Uterus (tissue), 4 donors: ENCODE results near the gene ATP8A2. TPM values are rescaled to one million over a fixed set of nuclear protein-coding genes. Genes with fewer than 3 reads are reported as not detected.

Experiments
- DNase-seq, 2 donors: peaks; one replicate each; pipeline ENCODE4 v3.0.0-alpha.2; 2019 to 2020
- H3K27ac ChIP-seq, 2 donors: fragments of 200-600 bp; sonication (generic); 1 replicate in 1 of 2; 2 replicates in 1 of 2; pipeline ENCODE4 v1.5.1; 2016 to 2018
- H3K27me3 ChIP-seq, 2 donors: fragments of 200-600 bp; sonication (generic); one replicate each; pipeline ENCODE4 v1.5.1; 2018 to 2019; ENCODE audit warnings: control low read depth in 1 of 2
- H3K36me3 ChIP-seq, 2 donors: fragments of 200-600 bp; sonication (generic); one replicate each; pipeline ENCODE4 v1.5.1; 2019; ENCODE audit warnings: control low read depth in 1 of 2
- H3K4me1 ChIP-seq, 2 donors: fragments of 200-600 bp; sonication (generic); one replicate each; pipeline ENCODE4 v1.5.1; 2018 to 2019; ENCODE audit warnings: control low read depth in 1 of 2
- H3K4me3 ChIP-seq, 2 donors: fragments of 200-600 bp; sonication (generic); 1 replicate in 1 of 2; 2 replicates in 1 of 2; pipeline ENCODE4 v1.5.1; 2018 to 2019; ENCODE audit warnings: mild to moderate bottlenecking in 1 of 2
- H3K9me3 ChIP-seq, 2 donors: fragments of 200-600 bp; sonication (generic); one replicate each; pipeline ENCODE4 v1.5.1; 2019; ENCODE audit warnings: control low read depth in 1 of 2
- POLR2A ChIP-seq, 2 donors: fragments of 450-650 bp; IDR thresholded peaks; one replicate each; pipeline ENCODE4 v1.6.1; 2016; ENCODE audit warnings: antibody characterized with exemption in 2 of 2, mild to moderate bottlenecking in 1 of 2, moderate library complexity in 1 of 2
- intact Hi-C: fragments of 100-400 bp; cut with DNase I; formaldehyde crosslinking; loops from one replicate; pipeline ENCODE4 v1.15.1; 2023; ENCODE audit warnings: low total_unique reads
- total RNA-seq, 4 donors: library from RNA; depleted of rRNA in 3 of 4; stranded (reverse); fragments of >200 nt in 3 of 4; gene quantifications; one replicate each; pipeline versions ENCODE4 v1.1.0 to v1.2.4, GENCODE V29; 2014 to 2023
- TF ChIP-seq, protein P1 (sequence below), 4 experiments: fragments of 200-600 bp in 2 of 4; fragments of 450-650 bp in 2 of 4; sonication (generic) in 2 of 4; IDR thresholded peaks; one replicate each; pipeline ENCODE4 v1.5.1; 2016 to 2019; ENCODE audit warnings: antibody characterized with exemption in 4 of 4, mild to moderate bottlenecking in 2 of 4, moderate library complexity in 1 of 4
- donor health status: DM: yes; HTN: yes; CAD: no.

ATP8A2 gene
- total RNA-seq, 4 donors from 2014 or later: 0.64 to 21.4 TPM; not detected in 2

DNA sequence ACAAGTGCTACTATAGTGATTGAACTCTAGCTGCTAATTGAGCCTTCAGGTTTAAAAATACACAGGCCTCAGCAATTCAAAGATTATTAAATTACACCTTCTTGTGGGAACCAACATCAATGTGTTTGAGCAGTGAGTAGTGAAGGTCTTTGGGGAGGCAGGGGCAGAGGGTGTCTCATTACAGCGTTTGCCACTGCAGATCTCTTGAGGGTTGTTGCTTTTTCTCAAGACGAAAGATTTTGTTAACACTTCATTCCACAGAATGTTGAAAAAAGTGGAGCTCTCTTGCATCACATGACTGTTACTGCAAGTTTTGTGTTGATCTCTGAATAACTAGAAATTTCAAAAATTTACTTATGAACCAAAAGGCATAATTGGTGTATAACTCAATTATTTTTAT is 253.6 kb downstream of the ATP8A2 start:
- intact Hi-C loops: no loop called here
- Histone ChIP-seq H3K4me3 (no peak overlapping the region), H3K36me3 (no peaks in the 10 kb centered on the region), H3K27me3 (no peaks in the 10 kb centered on the region), H3K9me3 (no peaks in the 10 kb centered on the region), H3K4me1 (no peaks in the 10 kb centered on the region), H3K27ac (no peak overlapping the region)
- no peak for DNase-seq
- no peak for TF ChIP-seq POLR2A (IDR thresholded peaks at IDR 0.05)
- TF ChIP-seq, protein P1, sequence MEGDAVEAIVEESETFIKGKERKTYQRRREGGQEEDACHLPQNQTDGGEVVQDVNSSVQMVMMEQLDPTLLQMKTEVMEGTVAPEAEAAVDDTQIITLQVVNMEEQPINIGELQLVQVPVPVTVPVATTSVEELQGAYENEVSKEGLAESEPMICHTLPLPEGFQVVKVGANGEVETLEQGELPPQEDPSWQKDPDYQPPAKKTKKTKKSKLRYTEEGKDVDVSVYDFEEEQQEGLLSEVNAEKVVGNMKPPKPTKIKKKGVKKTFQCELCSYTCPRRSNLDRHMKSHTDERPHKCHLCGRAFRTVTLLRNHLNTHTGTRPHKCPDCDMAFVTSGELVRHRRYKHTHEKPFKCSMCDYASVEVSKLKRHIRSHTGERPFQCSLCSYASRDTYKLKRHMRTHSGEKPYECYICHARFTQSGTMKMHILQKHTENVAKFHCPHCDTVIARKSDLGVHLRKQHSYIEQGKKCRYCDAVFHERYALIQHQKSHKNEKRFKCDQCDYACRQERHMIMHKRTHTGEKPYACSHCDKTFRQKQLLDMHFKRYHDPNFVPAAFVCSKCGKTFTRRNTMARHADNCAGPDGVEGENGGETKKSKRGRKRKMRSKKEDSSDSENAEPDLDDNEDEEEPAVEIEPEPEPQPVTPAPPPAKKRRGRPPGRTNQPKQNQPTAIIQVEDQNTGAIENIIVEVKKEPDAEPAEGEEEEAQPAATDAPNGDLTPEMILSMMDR (IDR thresholded peaks at IDR 0.05): no peak

- H3K4me3 ChIP-seq: no peak overlapping the region
- H3K27ac ChIP-seq: no peak overlapping the region
- intact Hi-C loops: no loop called here
- H3K36me3 ChIP-seq: no peaks in the 10 kb centered on the region
- no peaks in the 10 kb centered on the region for H3K4me1 ChIP-seq
- H3K9me3 ChIP-seq: no peaks in the 10 kb centered on the region
- no peaks in the 10 kb centered on the region for H3K27me3 ChIP-seq
- no peak for DNase-seq
- TF ChIP-seq, protein P1 (IDR thresholded peaks at IDR 0.05): no peak
- no peak for TF ChIP-seq POLR2A (IDR thresholded peaks at IDR 0.05)
Measured at GRCh38 chr13:25630329-25630900, 258.6 kb downstream of the ATP8A2 start.

GRCh38 chr13:25632166-25632888 is 260.6 kb downstream of the ATP8A2 start:
- no peaks in the 10 kb centered on the region for H3K27me3 ChIP-seq

DNA sequence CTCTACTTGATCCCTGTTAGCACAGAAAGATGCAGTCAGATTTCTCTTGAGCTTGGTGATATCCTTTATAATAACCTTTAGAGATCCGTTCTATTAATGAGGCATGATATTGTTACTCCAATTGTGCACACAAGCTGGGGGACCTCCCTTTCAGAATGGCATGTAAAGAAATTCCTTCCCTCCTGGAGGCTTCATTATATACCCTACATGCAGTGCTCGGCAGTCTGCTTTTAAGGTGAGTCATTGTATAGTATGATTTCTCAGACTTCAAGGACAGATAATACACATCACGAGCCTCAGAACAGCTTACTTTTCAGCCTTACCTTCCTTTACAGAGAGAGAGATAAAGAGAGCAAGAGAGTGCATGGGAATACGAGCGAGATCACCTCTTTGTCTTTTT is 261.3 kb downstream of the ATP8A2 start:
- Histone ChIP-seq H3K36me3 (no peaks in the 10 kb centered on the region), H3K4me1 (no peaks in the 10 kb centered on the region), H3K9me3 (no peaks in the 10 kb centered on the region), H3K4me3 (no peak overlapping the region), H3K27me3 (no peaks in the 10 kb centered on the region), H3K27ac (no peak overlapping the region)
- intact Hi-C loops: no loop called here
- no peak for DNase-seq
- TF ChIP-seq, protein P1 (IDR thresholded peaks at IDR 0.05): no peak
- TF ChIP-seq POLR2A (IDR thresholded peaks at IDR 0.05): no peak

More at GRCh38 chr13:25632166-25632888, 260.6 kb downstream of the ATP8A2 start:
- Histone ChIP-seq H3K9me3 (no peaks in the 10 kb centered on the region), H3K27ac (no peak overlapping the region), H3K4me3 (no peak overlapping the region), H3K36me3 (no peaks in the 10 kb centered on the region), H3K4me1 (no peaks in the 10 kb centered on the region)
- intact Hi-C loops: no loop called here
- no peak for TF ChIP-seq POLR2A (IDR thresholded peaks at IDR 0.05)
- TF ChIP-seq, protein P1 (IDR thresholded peaks at IDR 0.05): no peak
- no peak for DNase-seq

GRCh38 chr13:25645681-25646080 is 273.9 kb downstream of the ATP8A2 start:
- Histone ChIP-seq H3K4me3 (no peak overlapping the region), H3K4me1 (no peaks in the 10 kb centered on the region), H3K27ac (no peak overlapping the region), H3K36me3 (no peaks in the 10 kb centered on the region), H3K27me3 (no peaks in the 10 kb centered on the region), H3K9me3 (no peaks in the 10 kb centered on the region)
- no peak for DNase-seq
- intact Hi-C loops: no loop called here
- no peak for TF ChIP-seq POLR2A (IDR thresholded peaks at IDR 0.05)
- TF ChIP-seq, protein P1 (IDR thresholded peaks at IDR 0.05): no peak
